K562 (cell line): ENCODE data around the gene STAB1. TPM values are rescaled to one million over a fixed set of nuclear protein-coding genes. Genes with fewer than 3 reads are reported as not detected.

ENCODE experiments used
- ATAC-seq: fragments of 200-7000 bp; cut with Tn5 transposase; 3 replicates; pipeline ENCODE4 v1.9.1; 2020; ENCODE audit warnings: moderate library complexity
- BruUV-seq: library from RNA; stranded (reverse); fragments of 400-500 nt; replicated peaks from 2 replicates; lab custom pipeline; 2021; lab: Mats Ljungman, UMichigan
- CTCF ChIA-PET: fragments of 300-600 bp; formaldehyde crosslinking; extraction: SDS; loops from one replicate; lab custom pipeline; 2021; ENCODE audit warnings: low intra/inter-chr PET ratio; lab: Yijun Ruan, JAX
- POLR2A ChIA-PET: fragments of 300-600, 350-650 bp; sonication (Branson Sonifier 250); formaldehyde crosslinking; extraction: SDS; loops from one replicate; lab custom pipeline; 2021; ENCODE audit warnings: antibody characterized with exemption, inconsistent platforms; lab: Yijun Ruan, JAX
- DNase-seq, 4 experiments: peaks; one replicate each; pipeline versions ENCODE4 v3.0.0 to v3.0.0-alpha.2; 2011 to 2018; ENCODE audit warnings: low spot score in 3 of 4, mixed read lengths in 3 of 4; ENCODE audit errors: extremely low read depth in 1 of 4
- FAIRE-seq: peaks from 2 replicates; lab custom pipeline; 2011; peaks lifted over from hg19 to GRCh38; lab: Jason Lieb, UNC
- H2AFZ ChIP-seq: 2 replicates; pipeline ENCODE4 v1.6.0; 2011; ENCODE audit warnings: low read depth, low read length, control low read depth, inconsistent platforms
- H3K27ac ChIP-seq: fragments of 200-600 bp; 3 replicates; pipeline ENCODE4 v1.8.0; 2011; ENCODE audit warnings: low read depth, mild to moderate bottlenecking, control low read depth, inconsistent platforms, low read length, moderate library complexity, mixed read lengths; ENCODE audit errors: extremely low read depth
- H3K27me3 ChIP-seq, 2 experiments: fragments of 300-600 bp in 1 of 2; 2 replicates in 1 of 2; 3 replicates in 1 of 2; pipeline versions ENCODE4 v1.6.0 to v1.8.0; 2011; ENCODE audit warnings: inconsistent platforms in 2 of 2, low read length in 2 of 2, mild to moderate bottlenecking in 1 of 2, mixed read lengths in 1 of 2, moderate library complexity in 1 of 2; ENCODE audit not compliant: control insufficient read depth in 2 of 2, insufficient read depth in 2 of 2
- H3K36me3 ChIP-seq: fragments of 300-600 bp; 3 replicates; pipeline ENCODE4 v1.8.0; 2011; ENCODE audit warnings: mild to moderate bottlenecking, low read length, inconsistent platforms; ENCODE audit not compliant: control insufficient read depth, insufficient read depth
- H3K4me1 ChIP-seq, 2 experiments: fragments of 200-600 bp in 1 of 2; replicated peaks in 1 of 2; 2 replicates in 1 of 2; 3 replicates in 1 of 2; pipeline versions ENCODE4 v1.5.1 to v1.8.0; 2011; ENCODE audit warnings: inconsistent platforms in 2 of 2, low read length in 2 of 2, mild to moderate bottlenecking in 1 of 2, mixed read lengths in 1 of 2, moderate library complexity in 1 of 2; ENCODE audit not compliant: control insufficient read depth in 2 of 2, insufficient read depth in 2 of 2
- H3K4me2 ChIP-seq: 2 replicates; pipeline ENCODE4 v1.6.1; 2011; ENCODE audit warnings: low read length, control low read depth, inconsistent platforms, mixed read lengths; ENCODE audit not compliant: insufficient read depth
- H3K4me3 ChIP-seq: fragments of 200-600 bp; sonication (generic), shearing (Covaris generic); 2 replicates; pipeline ENCODE4 v1.5.1; 2016; ENCODE audit warnings: control low read depth, inconsistent platforms
- H3K79me2 ChIP-seq: fragments of 200-600 bp; 3 replicates; pipeline ENCODE4 v1.8.0; 2011; ENCODE audit warnings: low read length, inconsistent platforms; ENCODE audit not compliant: control insufficient read depth, insufficient read depth
- H3K9ac ChIP-seq, 2 experiments: 2 replicates each; pipeline versions ENCODE4 v1.6.0 to v1.6.1; 2011; ENCODE audit warnings: low read depth in 2 of 2, low read length in 2 of 2, control low read depth in 1 of 2, inconsistent platforms in 1 of 2, mild to moderate bottlenecking in 1 of 2, mixed read lengths in 1 of 2; ENCODE audit not compliant: insufficient read depth in 1 of 2
- H3K9me1 ChIP-seq: one replicate; pipeline ENCODE4 v1.6.0; 2011; ENCODE audit warnings: inconsistent platforms, mild to moderate bottlenecking, low read length, moderate library complexity; ENCODE audit not compliant: control insufficient read depth, insufficient read depth
- H3K9me3 ChIP-seq: replicated peaks from 2 replicates; pipeline ENCODE4 v1.5.1; 2011; ENCODE audit warnings: low read depth, low read length, inconsistent platforms; ENCODE audit not compliant: control insufficient read depth, insufficient read depth
- H4K20me1 ChIP-seq: replicated peaks from 2 replicates; pipeline ENCODE4 v1.6.1; 2011; ENCODE audit warnings: low read length, inconsistent platforms, mixed read lengths; ENCODE audit not compliant: control insufficient read depth, insufficient read depth
- NFIX ChIP-seq: fragments of 250-450 bp; sonication (Bioruptor Pico); IDR thresholded peaks from 2 replicates; pipeline ENCODE4 v1.4.0; 2020; ENCODE audit warnings: low read depth, mild to moderate bottlenecking, moderate library complexity
- NR2C1 ChIP-seq, 2 experiments: fragments of 450-650 bp; IDR thresholded peaks; 2 replicates each; pipeline ENCODE4 v1.6.1; 2017; ENCODE audit warnings: mild to moderate bottlenecking in 2 of 2, antibody characterized with exemption in 1 of 2, inconsistent platforms in 1 of 2, missing compliant biosample characterization in 1 of 2, missing genetic modification characterization in 1 of 2
- RBBP5 ChIP-seq: fragments of 200-600 bp; sonication (generic); IDR thresholded peaks from 2 replicates; pipeline ENCODE4 v1.6.1; 2012; ENCODE audit warnings: borderline replicate concordance, mild to moderate bottlenecking, low read length, control low read depth, inconsistent platforms; ENCODE audit not compliant: insufficient read depth, poor library complexity, severe bottlenecking
- RBM25 ChIP-seq: fragments of 200-400 bp; formaldehyde crosslinking; IDR thresholded peaks from 2 replicates; pipeline ENCODE4 v1.6.1; 2018; ENCODE audit warnings: low read length, low read depth, moderate library complexity; ENCODE audit not compliant: severe bottlenecking
- TOE1 ChIP-seq, 2 experiments: fragments of 450-650 bp in 1 of 2; sonication (generic) in 1 of 2; formaldehyde crosslinking in 1 of 2; IDR thresholded peaks; 2 replicates each; pipeline versions ENCODE4 v1.7.1 to v1.8.0; 2016 to 2022; ENCODE audit warnings: borderline replicate concordance in 2 of 2, mild to moderate bottlenecking in 2 of 2, antibody characterized with exemption in 1 of 2, inconsistent platforms in 1 of 2, low read depth in 1 of 2, missing genetic modification reagents in 1 of 2, moderate library complexity in 1 of 2
- TRIM24 ChIP-seq, 2 experiments: fragments of 450-650 bp; IDR thresholded peaks; 2 replicates each; pipeline ENCODE4 v1.6.1; 2016
- U2AF2 ChIP-seq: fragments of 200-400 bp; formaldehyde crosslinking; optimal IDR thresholded peaks from 2 replicates; pipeline ENCODE3; 2017; ENCODE audit warnings: low read depth, mild to moderate bottlenecking, low read length
- ZBTB7A ChIP-seq: IDR thresholded peaks from 2 replicates; pipeline ENCODE4 v1.6.1; 2011; ENCODE audit warnings: low read depth, mild to moderate bottlenecking, low read length, moderate library complexity, borderline replicate concordance; ENCODE audit not compliant: control insufficient read depth
- ZKSCAN3 ChIP-seq: fragments of 250-450 bp; sonication (Bioruptor Pico); IDR thresholded peaks from 2 replicates; pipeline ENCODE4 v1.4.0; 2020
- WGBS: fragments of 100-300 bp; shearing (Covaris generic); methylation state at CpG from one replicate; pipeline ENCODE4 v1.1.6; 2016; ENCODE audit warnings: low coverage, mixed read lengths; ENCODE audit not compliant: insufficient coverage; ENCODE audit errors: missing lambda C conversion rate; 5-methylcytosine and 5-hydroxymethylcytosine counted together
- in situ Hi-C: fragments of 300-500 bp; cut with MboI; formaldehyde crosslinking; loops from 4 replicates; pipeline ENCODE4 v1.15.0; 2018; ENCODE audit warnings: inconsistent platforms, mixed read lengths
- intact Hi-C: fragments of 100-400 bp; cut with micrococcal nuclease; formaldehyde crosslinking; loops from 2 replicates; pipeline ENCODE4 v1.14.2; 2022
- polyA plus RNA-seq, 8 experiments: library from polyadenylated mRNA; depleted of rRNA in 4 of 8; stranded (reverse) in 5 of 8; unstranded in 3 of 8; fragments of >200 nt; fragmentation: Nextera tagmentation in 2 of 8; fragmentation: Illumina TruSeq in 1 of 8; extraction: Ambion mirVana in 2 of 8; extraction: Trizol in 1 of 8; gene quantifications; 2 replicates each; pipeline versions ENCODE4 v1.2.1 to v1.2.3, GENCODE V29; 2011 to 2014; ENCODE audit warnings: inconsistent platforms in 1 of 8, missing spikeins in 1 of 8
- total RNA-seq, 7 experiments: library from RNA; depleted of rRNA in 6 of 7; stranded (reverse); fragments of >200 nt in 6 of 7; fragmentation: Illumina TruSeq in 2 of 7; extraction: Trizol in 2 of 7; gene quantifications; 2 replicates each; pipeline versions ENCODE4 v1.2.1 to v1.2.3, GENCODE V29; 2011 to 2021; ENCODE audit warnings: low replicate concordance in 1 of 7
- TF ChIP-seq, protein P1 (sequence below), 2 experiments: IDR thresholded peaks; 2 replicates each; pipeline ENCODE4 v1.6.1; 2011; ENCODE audit warnings: borderline replicate concordance in 1 of 2, control low read depth in 1 of 2, low read depth in 1 of 2, low read length in 1 of 2, mild to moderate bottlenecking in 1 of 2, mixed read lengths in 1 of 2, moderate library complexity in 1 of 2; ENCODE audit not compliant: insufficient read depth in 1 of 2, insufficient read length in 1 of 2, poor library complexity in 1 of 2, severe bottlenecking in 1 of 2; ENCODE audit errors: extremely low read depth in 1 of 2
- TF ChIP-seq, protein P2 (sequence below), 2 experiments: fragments of 250-450 bp in 1 of 2; fragments of 450-650 bp in 1 of 2; sonication (Bioruptor Pico) in 1 of 2; IDR thresholded peaks; 2 replicates each; pipeline versions ENCODE4 v1.6.1 to v1.8.0; 2016 to 2021; ENCODE audit warnings: mild to moderate bottlenecking in 2 of 2, moderate library complexity in 2 of 2, missing compliant biosample characterization in 1 of 2, missing genetic modification characterization in 1 of 2
- TF ChIP-seq, protein P3 (sequence below): fragments of 450-650 bp; formaldehyde crosslinking; IDR thresholded peaks from 2 replicates; pipeline ENCODE4 v1.4.0; 2020; ENCODE audit warnings: mild to moderate bottlenecking
- TF ChIP-seq, protein P4 (sequence below): sonication (generic); formaldehyde crosslinking; IDR thresholded peaks from 2 replicates; pipeline ENCODE4 v1.8.0; 2022; ENCODE audit warnings: mild to moderate bottlenecking, missing genetic modification reagents, borderline replicate concordance

STAB1 gene
- total and polyA plus RNA-seq, 9 of the 15 experiments (the other 6 are each of a cell fraction or from before 2014, with no cell fraction given): 0.20 to 3.9 (median 1.2) TPM

DNA sequence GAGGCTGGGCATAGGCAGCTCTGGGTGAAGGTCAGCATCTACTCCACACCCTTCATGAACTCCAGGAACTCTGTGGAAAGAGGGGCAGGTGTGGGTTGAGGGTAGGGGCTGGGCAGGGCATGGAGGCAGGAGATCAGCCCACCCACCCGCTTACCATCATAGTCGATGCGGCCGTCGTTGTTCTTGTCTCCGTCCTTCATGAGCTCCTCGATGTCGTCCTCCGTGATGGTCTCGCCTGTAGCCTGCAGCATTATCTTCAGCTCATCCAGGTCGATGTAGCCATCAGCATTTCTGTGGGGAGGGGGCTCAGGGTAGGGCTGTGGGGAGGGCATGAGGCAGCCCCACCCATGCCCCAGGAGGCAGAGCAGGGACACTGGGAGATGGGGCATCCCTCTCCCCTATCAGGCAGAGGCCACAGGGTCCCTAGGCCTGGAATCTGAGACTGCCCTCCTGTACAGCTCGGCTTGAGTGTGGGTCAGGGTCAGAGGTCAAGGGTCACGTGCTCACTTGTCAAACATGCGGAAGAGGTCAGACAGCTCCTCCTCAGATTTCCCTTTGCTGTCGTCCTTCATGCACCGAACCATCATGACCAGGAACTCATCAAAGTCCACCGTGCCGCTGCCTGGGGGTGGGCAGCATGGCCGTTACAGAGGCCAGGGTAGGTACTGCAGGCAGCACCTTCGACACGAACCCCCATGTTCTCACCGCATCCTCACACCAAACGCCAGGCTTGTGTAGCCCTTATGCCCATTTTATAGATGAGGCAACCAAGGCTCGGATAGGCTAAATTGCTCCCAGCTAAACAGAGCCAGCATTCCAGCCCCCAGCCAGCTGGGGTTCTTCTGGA, 43.7 kb upstream of the STAB1 start:
- H3K9ac ChIP-seq: no peak overlapping the region
- no peak overlapping the region for H3K27ac ChIP-seq
- ATAC-seq (no peak), FAIRE-seq (peak; percentile 61), DNase-seq (peak; percentile 21 to 50 (median 26))
- no peaks in the 10 kb centered on the region for H3K9me1 ChIP-seq
- peaks cover 13% of the 10 kb centered on the region for H3K79me2 ChIP-seq
- no peak overlapping the region for H2AFZ ChIP-seq
- H3K9me3 ChIP-seq: no peaks in the 10 kb centered on the region
- H3K4me3 ChIP-seq: no peak overlapping the region
- no TSS peak for BruUV-seq
- H4K20me1 ChIP-seq: no peaks in the 10 kb centered on the region
- ChIA-PET POLR2A (interaction anchor here (0.6 to 1.0 kb wide), 3 partner anchors 15 to 31 kb away, joined by 3 to 6 read pairs (median 4); no protein-coding TSS in a partner anchor), CTCF (no interaction called here)
- no peaks in the 10 kb centered on the region for H3K36me3 ChIP-seq
- WGBS: 77% methylated on average over 19 of the region's 24 CpGs
- no peaks in the 10 kb centered on the region for H3K27me3 ChIP-seq
- peaks cover 13 to 52% of the 10 kb centered on the region in 2 experiments; a peak in 4 of 5 replicates for H3K4me1 ChIP-seq
- no peak overlapping the region for H3K4me2 ChIP-seq
- in situ Hi-C loops: no loop called here
- intact Hi-C loops: loop anchor here (10.0 kb wide), 1 partner anchor 233 kb away; the partner anchor contains the start of genes GNL3 and PBRM1
- TF ChIP-seq TOE1 (IDR thresholded peaks at IDR 0.05; ENCODE audit: borderline replicate concordance): peak; percentile 43; the same call in 1 of the 2 replicates
- no peak for TF ChIP-seq TOE1 (CRISPR knock-in tag; IDR thresholded peaks at IDR 0.05; ENCODE audit: borderline replicate concordance, low read depth)
- TF ChIP-seq, protein P1, sequence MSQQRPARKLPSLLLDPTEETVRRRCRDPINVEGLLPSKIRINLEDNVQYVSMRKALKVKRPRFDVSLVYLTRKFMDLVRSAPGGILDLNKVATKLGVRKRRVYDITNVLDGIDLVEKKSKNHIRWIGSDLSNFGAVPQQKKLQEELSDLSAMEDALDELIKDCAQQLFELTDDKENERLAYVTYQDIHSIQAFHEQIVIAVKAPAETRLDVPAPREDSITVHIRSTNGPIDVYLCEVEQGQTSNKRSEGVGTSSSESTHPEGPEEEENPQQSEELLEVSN (IDR thresholded peaks at IDR 0.05; ENCODE audit: borderline replicate concordance in 1 of 2, extremely low read depth in 1 of 2, insufficient read depth in 1 of 2, insufficient read length in 1 of 2, low read depth in 1 of 2, low read length in 1 of 2, poor library complexity in 1 of 2, severe bottlenecking in 1 of 2): no peak
- TF ChIP-seq U2AF2: no peak
- TF ChIP-seq, protein P2, sequence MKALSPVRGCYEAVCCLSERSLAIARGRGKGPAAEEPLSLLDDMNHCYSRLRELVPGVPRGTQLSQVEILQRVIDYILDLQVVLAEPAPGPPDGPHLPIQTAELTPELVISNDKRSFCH (CRISPR knock-in tag; IDR thresholded peaks at IDR 0.05): no peak
- TF ChIP-seq, protein P2 (tag; IDR thresholded peaks at IDR 0.05): no peak
- peak; percentile 95 for TF ChIP-seq NR2C1 (IDR thresholded peaks at IDR 0.05)
- peak; percentile 95 for TF ChIP-seq NR2C1 (tag; IDR thresholded peaks at IDR 0.05)
- TF ChIP-seq, protein P3, sequence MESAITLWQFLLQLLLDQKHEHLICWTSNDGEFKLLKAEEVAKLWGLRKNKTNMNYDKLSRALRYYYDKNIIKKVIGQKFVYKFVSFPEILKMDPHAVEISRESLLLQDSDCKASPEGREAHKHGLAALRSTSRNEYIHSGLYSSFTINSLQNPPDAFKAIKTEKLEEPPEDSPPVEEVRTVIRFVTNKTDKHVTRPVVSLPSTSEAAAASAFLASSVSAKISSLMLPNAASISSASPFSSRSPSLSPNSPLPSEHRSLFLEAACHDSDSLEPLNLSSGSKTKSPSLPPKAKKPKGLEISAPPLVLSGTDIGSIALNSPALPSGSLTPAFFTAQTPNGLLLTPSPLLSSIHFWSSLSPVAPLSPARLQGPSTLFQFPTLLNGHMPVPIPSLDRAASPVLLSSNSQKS: no peak
- TF ChIP-seq, protein P4, sequence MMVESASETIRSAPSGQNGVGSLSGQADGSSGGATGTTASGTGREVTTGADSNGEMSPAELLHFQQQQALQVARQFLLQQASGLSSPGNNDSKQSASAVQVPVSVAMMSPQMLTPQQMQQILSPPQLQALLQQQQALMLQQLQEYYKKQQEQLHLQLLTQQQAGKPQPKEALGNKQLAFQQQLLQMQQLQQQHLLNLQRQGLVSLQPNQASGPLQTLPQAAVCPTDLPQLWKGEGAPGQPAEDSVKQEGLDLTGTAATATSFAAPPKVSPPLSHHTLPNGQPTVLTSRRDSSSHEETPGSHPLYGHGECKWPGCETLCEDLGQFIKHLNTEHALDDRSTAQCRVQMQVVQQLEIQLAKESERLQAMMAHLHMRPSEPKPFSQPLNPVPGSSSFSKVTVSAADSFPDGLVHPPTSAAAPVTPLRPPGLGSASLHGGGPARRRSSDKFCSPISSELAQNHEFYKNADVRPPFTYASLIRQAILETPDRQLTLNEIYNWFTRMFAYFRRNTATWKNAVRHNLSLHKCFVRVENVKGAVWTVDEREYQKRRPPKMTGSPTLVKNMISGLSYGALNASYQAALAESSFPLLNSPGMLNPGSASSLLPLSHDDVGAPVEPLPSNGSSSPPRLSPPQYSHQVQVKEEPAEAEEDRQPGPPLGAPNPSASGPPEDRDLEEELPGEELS (CRISPR knock-in tag): no peak
- TF ChIP-seq NFIX (CRISPR knock-in tag): no peak
- no peak for TF ChIP-seq RBM25
- TF ChIP-seq RBBP5: no peak
- no peak for TF ChIP-seq ZKSCAN3 (CRISPR knock-in tag)
- TF ChIP-seq ZBTB7A: peak; percentile 26; the same call in 1 of the 2 replicates
- no peak for TF ChIP-seq TRIM24 (IDR thresholded peaks at IDR 0.05)
